Spleen (tissue), 11 donors: ENCODE measurements around the gene TMSB4X. TPM values are rescaled to one million over a fixed set of nuclear protein-coding genes. Genes with fewer than 3 reads are reported as not detected.
A peak's percentile ranks its signal among the peaks of the same experiment; 100 is the strongest.

ENCODE experiments used
- DNase-seq: peaks from one replicate; pipeline ENCODE4 v3.0.0-alpha.2; 2020
- H3K27ac ChIP-seq, 8 donors: fragments of 200-600 bp; sonication (generic) in 7 of 8; 1 replicate in 4 of 8; 2 replicates in 4 of 8; pipeline versions ENCODE4 v1.5.0 to v1.8.0; 2016 to 2021; ENCODE audit warnings: inconsistent platforms in 4 of 8, mild to moderate bottlenecking in 4 of 8, moderate library complexity in 1 of 8
- H3K27me3 ChIP-seq, 7 donors: fragments of 200-600 bp; sonication (generic) in 6 of 7; replicated peaks in 1 of 7; 1 replicate in 4 of 7; 2 replicates in 3 of 7; pipeline versions ENCODE4 v1.5.0 to v1.8.0; 2016 to 2021; ENCODE audit warnings: inconsistent platforms in 3 of 7, mild to moderate bottlenecking in 1 of 7
- H3K36me3 ChIP-seq, 6 donors: fragments of 200-600 bp; sonication (generic) in 5 of 6; 1 replicate in 4 of 6; 2 replicates in 2 of 6; pipeline versions ENCODE4 v1.5.0 to v1.8.0; 2016 to 2021; ENCODE audit warnings: inconsistent platforms in 2 of 6
- H3K4me1 ChIP-seq, 6 donors: fragments of 200-600 bp; sonication (generic) in 5 of 6; 1 replicate in 3 of 6; 2 replicates in 3 of 6; pipeline versions ENCODE4 v1.5.0 to v1.8.0; 2016 to 2021; ENCODE audit warnings: inconsistent platforms in 3 of 6
- H3K4me3 ChIP-seq, 8 donors: fragments of 200-600 bp; sonication (generic) in 7 of 8; 1 replicate in 4 of 8; 2 replicates in 4 of 8; pipeline versions ENCODE4 v1.5.0 to v1.8.0; 2016 to 2021; ENCODE audit warnings: inconsistent platforms in 4 of 8, mild to moderate bottlenecking in 4 of 8, moderate library complexity in 2 of 8
- H3K9me3 ChIP-seq, 8 donors: fragments of 200-600 bp; sonication (generic) in 7 of 8; 1 replicate in 4 of 8; 2 replicates in 4 of 8; pipeline versions ENCODE4 v1.5.0 to v1.8.0; 2016 to 2021; ENCODE audit warnings: inconsistent platforms in 4 of 8
- CTCF ChIP-seq, 11 experiments: fragments of 200-600 bp in 7 of 11; fragments of 450-650 bp in 4 of 11; sonication (generic) in 4 of 11; IDR thresholded peaks in 8 of 11; conservative IDR thresholded peaks in 3 of 11; 1 replicate in 7 of 11; 2 replicates in 4 of 11; pipeline versions ENCODE4 v1.4.0 to v1.8.0; 2016 to 2021; ENCODE audit warnings: antibody characterized with exemption in 11 of 11, inconsistent platforms in 4 of 11, mild to moderate bottlenecking in 1 of 11
- POLR2A ChIP-seq, 3 donors: fragments of 450-650 bp; IDR thresholded peaks; one replicate each; pipeline ENCODE4 v1.5.1; 2017; ENCODE audit warnings: antibody characterized with exemption in 3 of 3, mild to moderate bottlenecking in 1 of 3
- POLR2AphosphoS5 ChIP-seq, 3 donors: sonication (generic); formaldehyde crosslinking; IDR thresholded peaks; one replicate each; pipeline ENCODE4 v1.5.1; 2017; ENCODE audit warnings: antibody characterized with exemption in 3 of 3
- WGBS, 5 donors: extraction: QIAGEN DNeasy Blood & Tissue Kit in 3 of 5; methylation state at CpG; one replicate each; pipeline versions ENCODE4 v1.1.5 to v1.1.7; 2013 to 2018; 5-methylcytosine and 5-hydroxymethylcytosine counted together
- intact Hi-C: fragments of 100-400 bp; cut with DNase I; formaldehyde crosslinking; loops from one replicate; pipeline ENCODE4 v1.15.0; 2023; ENCODE audit warnings: low total_unique reads
- polyA plus RNA-seq, 3 donors: library from polyadenylated mRNA; stranded (reverse); fragments of 200-250 nt; gene quantifications; one replicate each; pipeline ENCODE4 v1.2.1, GENCODE V29; 2013
- total RNA-seq, 7 donors: library from RNA; depleted of rRNA in 3 of 7; stranded (reverse); fragments of >200 nt in 3 of 7; fragmentation: NEBNext Ultra II Directional in 4 of 7; extraction: Animal tissue kit (Norgen Biotek cat#: 25700) in 4 of 7; gene quantifications; one replicate each; pipeline versions ENCODE4 v1.1.0 to v1.2.1, GENCODE V29; 2016 to 2021
- donor health status: healthy with polysubstance abuse.
- donor health status: DM: no; HTN: no; CAD: no; lungs with moderate emphysema.
- donor health status: DM: no; HTN: no; CAD: no.
- donor health status: Bipolar disorder and iron deficiency.
- donor health status: healthy.
- donor health status: DM: no; HTN: no; CAD: no.
- donor health status: DM: yes; HTN: yes; CAD: no.

The TMSB4X gene
- total and polyA plus RNA-seq, 10 donors, result 6,343 to 19,174 (median 11,085) TPM

- H3K27ac ChIP-seq, result peak overlapping the region in 5 of 8 donors; percentile 5 to 35 (median 17)
- H3K4me3 ChIP-seq, result no peak overlapping the region
- H3K27me3 ChIP-seq, result peaks cover 0 to 5% (median 0%) of the 10 kb centered on the region in 7 donors
- TF ChIP-seq POLR2AphosphoS5 (IDR thresholded peaks at IDR 0.05), result no peak
- no peak for TF ChIP-seq POLR2A (IDR thresholded peaks at IDR 0.05)
- no peak for TF ChIP-seq CTCF (IDR thresholded peaks at IDR 0.05 in 8 of 11, conservative IDR thresholded peaks at IDR 0.05 in 3 of 11)
- intact Hi-C loops, result no loop called here
- WGBS, 5 donors, result 76 to 97% (median 96%) methylated on average over 3 of the region's 3 CpGs
- no peak for DNase-seq
- no peaks in the 10 kb centered on the region for H3K36me3 ChIP-seq
- H3K9me3 ChIP-seq, result no peaks in the 10 kb centered on the region
- peaks cover under 1 to 45% (median 9%) of the 10 kb centered on the region in 6 donors for H3K4me1 ChIP-seq
Observed at GRCh38 chrX:13023567-13023966, 48.7 kb downstream of the TMSB4X start.

DNA sequence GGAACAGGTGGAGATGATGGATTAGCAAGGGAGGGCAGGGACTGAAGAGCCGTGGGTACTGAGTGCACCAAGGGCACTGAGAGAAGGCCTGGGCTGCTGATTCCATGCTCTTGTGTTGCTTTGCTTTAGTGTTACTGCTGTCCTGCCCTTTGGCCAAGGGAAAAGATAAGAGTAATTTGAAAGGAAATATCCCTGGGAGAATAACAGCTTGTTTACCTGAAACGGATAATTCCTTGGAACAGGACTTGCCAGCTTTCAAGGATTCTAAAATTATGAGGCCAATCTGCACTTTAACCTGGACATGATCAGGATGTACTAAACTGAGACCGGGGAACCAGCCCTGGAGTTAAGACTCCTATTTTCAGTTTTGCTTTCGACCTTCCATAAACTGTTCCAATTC is 49.1 kb downstream of the TMSB4X start:
- Histone ChIP-seq H3K36me3 (no peaks in the 10 kb centered on the region), H3K4me3 (no peak overlapping the region), H3K27ac (peak overlapping the region in 4 of 8 donors; percentile 13 to 35 (median 20)), H3K9me3 (no peaks in the 10 kb centered on the region), H3K4me1 (peaks cover 4 to 50% (median 12%) of the 10 kb centered on the region in 6 donors), H3K27me3 (peaks cover 0 to 5% (median 0%) of the 10 kb centered on the region in 7 donors)
- no peak for DNase-seq
- TF ChIP-seq POLR2AphosphoS5 (IDR thresholded peaks at IDR 0.05) (no peak), POLR2A (IDR thresholded peaks at IDR 0.05) (no peak), CTCF (IDR thresholded peaks at IDR 0.05 in 8 of 11, conservative IDR thresholded peaks at IDR 0.05 in 3 of 11) (no peak)
- WGBS, 5 donors, result 72 to 81% (median 73%) methylated on average over 4 of the region's 4 CpGs
- intact Hi-C loops, result no loop called here

GRCh38 chrX:13024986-13025385 is 50.1 kb downstream of the TMSB4X start:
- no peaks in the 10 kb centered on the region for H3K9me3 ChIP-seq
- peaks cover 0 to 5% (median 0%) of the 10 kb centered on the region in 7 donors for H3K27me3 ChIP-seq
- H3K4me3 ChIP-seq, result no peak overlapping the region
- H3K4me1 ChIP-seq, result peaks cover 12 to 60% (median 22%) of the 10 kb centered on the region in 6 donors
- no peaks in the 10 kb centered on the region for H3K36me3 ChIP-seq
- no peak for DNase-seq
- H3K27ac ChIP-seq, result peak overlapping the region in 3 of 8 donors; percentile 13 to 36 (median 15)
- 67 to 84% (median 79%) methylated on average over 3 of the region's 3 CpGs for WGBS, 5 donors
- no peak for TF ChIP-seq CTCF (IDR thresholded peaks at IDR 0.05 in 8 of 11, conservative IDR thresholded peaks at IDR 0.05 in 3 of 11)
- no peak for TF ChIP-seq POLR2AphosphoS5 (IDR thresholded peaks at IDR 0.05)
- no peak for TF ChIP-seq POLR2A (IDR thresholded peaks at IDR 0.05)
- intact Hi-C loops, result no loop called here

Other genes starting within 250 kb of the TMSB4X start
- 10 to 100 TPM; 18.6 to 34.9 (median 25.6) TPM for gene PRPS2, start 183.7 kb upstream of the TMSB4X start, total RNA-seq
- 10 to 100 TPM; 19.9 to 26.0 (median 24.2) TPM for gene PRPS2, start 183.7 kb upstream of the TMSB4X start, polyA plus RNA-seq
- 1 to 10 TPM; 4.6 to 9.2 (median 5.2) TPM for gene TLR7, start 108.0 kb upstream of the TMSB4X start, total RNA-seq
- gene TLR7, start 108.0 kb upstream of the TMSB4X start, polyA plus RNA-seq, result 1 to 10 TPM; 2.5 to 2.9 (median 2.7) TPM
- 10 to 100 TPM; 19.9 to 76.5 (median 35.7) TPM for gene TLR8, start 68.5 kb upstream of the TMSB4X start, total RNA-seq
- 1 to 10 TPM; 1.1 to 3.5 (median 1.5) TPM for gene TLR8, start 68.5 kb upstream of the TMSB4X start, polyA plus RNA-seq
- gene FAM9C, start 69.5 kb downstream of the TMSB4X start, total RNA-seq, result 10 to 100 TPM in 3 of 7 donors, under 1 TPM in 2, not detected in 2; 0.09 to 56.0 (median 12.3) TPM
- gene FAM9C, start 69.5 kb downstream of the TMSB4X start, polyA plus RNA-seq, result 10 to 100 TPM in 1 of 3 donors, under 1 TPM in 1, not detected in 1; 0.16 to 10.5 TPM